ENCODE results near the gene VPS33B.

GRCh38 chr15:91045065-91045464, 22.7 kb upstream of the VPS33B start:
- no peak for TF ChIP-seq YY1 (IDR thresholded peaks at IDR 0.05; ENCODE audit: low read depth)
- TF ChIP-seq MAX (IDR thresholded peaks at IDR 0.05), result no peak
- TF ChIP-seq REST (IDR thresholded peaks at IDR 0.05; ENCODE audit: low read depth), result no peak
- TF ChIP-seq FOXM1 (IDR thresholded peaks at IDR 0.05; ENCODE audit: borderline replicate concordance, low read depth), result no peak
- no peak for TF ChIP-seq EP300 (IDR thresholded peaks at IDR 0.05; ENCODE audit: borderline replicate concordance)
- TF ChIP-seq RAD21 (IDR thresholded peaks at IDR 0.05; ENCODE audit: low read depth), result no peak
- no peak for TF ChIP-seq NFIC (IDR thresholded peaks at IDR 0.05)
- TF ChIP-seq TAF1 (IDR thresholded peaks at IDR 0.05; ENCODE audit: low read depth), result no peak
- TF ChIP-seq ZBTB7A (IDR thresholded peaks at IDR 0.05; ENCODE audit: low read depth), result no peak
- no peak for TF ChIP-seq EGR1 (IDR thresholded peaks at IDR 0.05)
- no peak for TF ChIP-seq TEAD4 (IDR thresholded peaks at IDR 0.05)

All from Ishikawa (cell line).